Activated CD8-positive, alpha-beta T cell treated with anti-CD3 and anti-CD28 coated beads for 36 hours (primary cell): Measurements from ENCODE around the gene CALHM4. TPM values are rescaled to one million over a fixed set of nuclear protein-coding genes. Genes with fewer than 3 reads are reported as not detected.
A peak's percentile ranks its signal among the peaks of the same experiment; 100 is the strongest.

Experiments used
- ATAC-seq: fragments of 200-7000 bp; cut with Tn5 transposase; one replicate; pipeline ENCODE4 v1.10.0; 2021; ENCODE audit warnings: mild to moderate bottlenecking, moderate library complexity
- CTCF ChIA-PET: fragments of 350-600 bp; sonication (Branson Sonifier 250); formaldehyde crosslinking; loops from one replicate; lab custom pipeline; 2021; ENCODE audit warnings: antibody characterized with exemption; lab: Charles Lee
- POLR2A ChIA-PET: fragments of 350-600 bp; sonication (Branson Sonifier 250); formaldehyde crosslinking; loops from one replicate; lab custom pipeline; 2021; ENCODE audit warnings: antibody characterized with exemption; lab: Charles Lee
- DNase-seq: peaks from one replicate; pipeline ENCODE4 v3.0.0-alpha.2; 2020
- H3K27ac Mint-ChIP-seq: one replicate; pipeline ENCODE4 v1.8.0; 2021; ENCODE audit warnings: mild to moderate bottlenecking, mixed read lengths
- H3K27me3 Mint-ChIP-seq: one replicate; pipeline ENCODE4 v1.8.0; 2021; ENCODE audit warnings: mixed read lengths
- H3K36me3 Mint-ChIP-seq: one replicate; pipeline ENCODE4 v1.8.0; 2021; ENCODE audit warnings: low read depth, mixed read lengths
- H3K4me1 Mint-ChIP-seq: one replicate; pipeline ENCODE4 v1.8.0; 2021; ENCODE audit warnings: low read depth, mixed read lengths
- H3K4me3 Mint-ChIP-seq: one replicate; pipeline ENCODE4 v1.8.0; 2021; ENCODE audit warnings: mild to moderate bottlenecking, moderate library complexity, mixed read lengths
- H3K9me3 Mint-ChIP-seq: one replicate; pipeline ENCODE4 v1.8.0; 2021; ENCODE audit warnings: mixed read lengths
- CTCF ChIP-seq: fragments of 200-600 bp; IDR thresholded peaks from one replicate; pipeline ENCODE4 v1.8.0; 2022; ENCODE audit warnings: antibody characterized with exemption, mild to moderate bottlenecking
- intact Hi-C: fragments of 100-400 bp; cut with micrococcal nuclease; formaldehyde crosslinking; loops from one replicate; pipeline ENCODE4 v1.10.0; 2022
- total RNA-seq, 2 experiments: library from RNA; stranded (reverse); gene quantifications; one replicate each; pipeline ENCODE4 v1.2.3, GENCODE V29; 2021

CALHM4 gene
- total RNA-seq, 2 experiments from 2014 or later: not detected

- Mint-ChIP-seq H3K27ac (no peak overlapping the region), H3K36me3 (no peaks in the 10 kb centered on the region), H3K27me3 (peaks cover 12% of the 10 kb centered on the region), H3K4me3 (no peak overlapping the region), H3K9me3 (no peaks in the 10 kb centered on the region), H3K4me1 (no peaks in the 10 kb centered on the region)
- intact Hi-C loops: loop anchor here (5.0 kb wide), 1 partner anchor 88 kb away; no protein-coding TSS in a partner anchor
- ATAC-seq (no peak), DNase-seq (no peak)
- ChIA-PET POLR2A (no interaction called here), CTCF (interaction anchor here (1.2 kb wide), 1 partner anchor 242 kb away, joined by 9 read pairs; no protein-coding TSS in a partner anchor)
- TF ChIP-seq CTCF: no peak
These were observed 23.1 kb upstream of the CALHM4 start for GRCh38 chr6:116530436-116530835.

GRCh38 chr6:116531675-116532570 lies 21.6 kb upstream of the CALHM4 start:
- Mint-ChIP-seq H3K4me3 (no peak overlapping the region), H3K4me1 (no peaks in the 10 kb centered on the region), H3K27ac (no peak overlapping the region), H3K27me3 (peaks cover 10% of the 10 kb centered on the region), H3K9me3 (no peaks in the 10 kb centered on the region), H3K36me3 (no peaks in the 10 kb centered on the region)
- POLR2A ChIA-PET: no interaction called here
- intact Hi-C loops: loop anchor here (1.0 to 5.0 kb wide), 2 partner anchors 90 to 245 kb away; no protein-coding TSS in a partner anchor
- ATAC-seq (peak; percentile 91), DNase-seq (peak; percentile 81)
- TF ChIP-seq CTCF: peak; percentile 93
- CTCF ChIA-PET: interaction anchor here (0.6 to 4.5 kb wide), 15 partner anchors 9 to 313 kb away, joined by 3 to 69 read pairs (median 5); no protein-coding TSS in a partner anchor

GRCh38 chr6:116533233-116533957 lies 20.2 kb upstream of the CALHM4 start:
- intact Hi-C loops: loop anchor here (5.0 kb wide), 1 partner anchor 91 kb away; no protein-coding TSS in a partner anchor
- no peaks in the 10 kb centered on the region for H3K36me3 Mint-ChIP-seq
- ChIA-PET POLR2A (no interaction called here), CTCF (interaction anchor here (0.7 to 4.5 kb wide), 18 partner anchors 8 to 316 kb away, joined by 3 to 69 read pairs (median 5); partner anchors contain the start of genes CALHM5 and TSPYL1)
- H3K4me3 Mint-ChIP-seq: no peak overlapping the region
- no peaks in the 10 kb centered on the region for H3K9me3 Mint-ChIP-seq
- H3K27ac Mint-ChIP-seq: no peak overlapping the region
- no peak for TF ChIP-seq CTCF
- DNase-seq: no peak
- no peak for ATAC-seq
- peaks cover 10% of the 10 kb centered on the region for H3K27me3 Mint-ChIP-seq
- no peaks in the 10 kb centered on the region for H3K4me1 Mint-ChIP-seq

- POLR2A ChIA-PET: interaction anchor here (0.6 kb wide), 1 partner anchor 314 kb away, joined by 3 read pairs; no protein-coding TSS in a partner anchor
- CTCF ChIA-PET: interaction anchor here (0.7 to 4.5 kb wide), 23 partner anchors 11 to 317 kb away, joined by 3 to 69 read pairs (median 4); partner anchors contain the start of genes CALHM5 and TSPYL1
- intact Hi-C loops: loop anchor here (5.0 kb wide), 1 partner anchor 312 kb away; no protein-coding TSS in a partner anchor
- Mint-ChIP-seq H3K9me3 (no peaks in the 10 kb centered on the region), H3K27me3 (peaks cover 11% of the 10 kb centered on the region), H3K36me3 (no peaks in the 10 kb centered on the region), H3K4me3 (no peak overlapping the region), H3K27ac (no peak overlapping the region), H3K4me1 (no peaks in the 10 kb centered on the region)
- ATAC-seq: no peak
- no peak for DNase-seq
- TF ChIP-seq CTCF: no peak
These were observed 18.4 kb upstream of the CALHM4 start for GRCh38 chr6:116535109-116535508.
